ENCODE results near the gene MBD3L4. TPM values are rescaled to one million over a fixed set of nuclear protein-coding genes. Genes with fewer than 3 reads are reported as not detected.
"Not testable (repeated sequence)": the region's sequence is repeated elsewhere in the genome, so short reads cannot be mapped to it uniquely, and the experiment has no call there.

MBD3L4 gene
- total RNA-seq, 1 experiment from 2014 or later = not detected

GRCh38 chr19:7055679-7056078 is 15.7 kb upstream of the MBD3L4 start:
- BruUV-seq (replicated peaks); H3K27me3 ChIP-seq (ENCODE audit: low read length); H3F3A ChIP-seq (ENCODE audit: low read length, unreplicated experiment); DNase-seq; H3K4me1 ChIP-seq (ENCODE audit: insufficient read depth, low read length); intact Hi-C loops (cut with micrococcal nuclease); H3K9me3 ChIP-seq (ENCODE audit: low read length); H3K9ac ChIP-seq (ENCODE audit: low read length); H4K20me1 ChIP-seq (ENCODE audit: low read length); H3K27ac ChIP-seq (ENCODE audit: low read length); H2AFZ ChIP-seq (ENCODE audit: low read length); POLR2A ChIA-PET (ENCODE audit: unreplicated experiment); H3K4me2 ChIP-seq (ENCODE audit: low read length); H3K4me3 ChIP-seq (ENCODE audit: low read length); H3K9me2 ChIP-seq (replicated peaks; ENCODE audit: low read length); CTCF ChIA-PET; ATAC-seq; H3K36me3 ChIP-seq (ENCODE audit: low read depth, low read length); H3K79me2 ChIP-seq (ENCODE audit: low read length): not testable (repeated sequence)

GRCh38 chr19:7054635-7055368 is 14.8 kb upstream of the MBD3L4 start:
- H3K4me3 ChIP-seq (ENCODE audit: low read length); H3K79me2 ChIP-seq (ENCODE audit: low read length); DNase-seq; ATAC-seq; BruUV-seq (replicated peaks); POLR2A ChIA-PET (ENCODE audit: unreplicated experiment); H3K4me2 ChIP-seq (ENCODE audit: low read length); H3F3A ChIP-seq (ENCODE audit: low read length, unreplicated experiment); H3K9me3 ChIP-seq (ENCODE audit: low read length); H2AFZ ChIP-seq (ENCODE audit: low read length); intact Hi-C loops (cut with micrococcal nuclease); H3K4me1 ChIP-seq (ENCODE audit: insufficient read depth, low read length); H3K27ac ChIP-seq (ENCODE audit: low read length); H3K9ac ChIP-seq (ENCODE audit: low read length); H3K27me3 ChIP-seq (ENCODE audit: low read length); H4K20me1 ChIP-seq (ENCODE audit: low read length); H3K9me2 ChIP-seq (replicated peaks; ENCODE audit: low read length); H3K36me3 ChIP-seq (ENCODE audit: low read depth, low read length); CTCF ChIA-PET: not testable (repeated sequence)

- H4K20me1 ChIP-seq (ENCODE audit: low read length); H3K36me3 ChIP-seq (ENCODE audit: low read depth, low read length); H3K27me3 ChIP-seq (ENCODE audit: low read length); BruUV-seq (replicated peaks); H3K9me3 ChIP-seq (ENCODE audit: low read length); H3K27ac ChIP-seq (ENCODE audit: low read length); H3K79me2 ChIP-seq (ENCODE audit: low read length); H3K9me2 ChIP-seq (replicated peaks; ENCODE audit: low read length); intact Hi-C loops (cut with micrococcal nuclease); CTCF ChIA-PET; ATAC-seq; H2AFZ ChIP-seq (ENCODE audit: low read length); POLR2A ChIA-PET (ENCODE audit: unreplicated experiment); H3K9ac ChIP-seq (ENCODE audit: low read length); DNase-seq; H3F3A ChIP-seq (ENCODE audit: low read length, unreplicated experiment); H3K4me1 ChIP-seq (ENCODE audit: insufficient read depth, low read length); H3K4me2 ChIP-seq (ENCODE audit: low read length); H3K4me3 ChIP-seq (ENCODE audit: low read length): not testable (repeated sequence)
These were observed 12.9 kb upstream of the MBD3L4 start for GRCh38 chr19:7052896-7053295.

- H3K4me2 ChIP-seq (ENCODE audit: low read length); H3K79me2 ChIP-seq (ENCODE audit: low read length); H3K4me3 ChIP-seq (ENCODE audit: low read length); H3K27ac ChIP-seq (ENCODE audit: low read length); H3K4me1 ChIP-seq (ENCODE audit: insufficient read depth, low read length); H2AFZ ChIP-seq (ENCODE audit: low read length); ATAC-seq; CTCF ChIA-PET; H4K20me1 ChIP-seq (ENCODE audit: low read length); H3K9me2 ChIP-seq (replicated peaks; ENCODE audit: low read length); POLR2A ChIA-PET (ENCODE audit: unreplicated experiment); intact Hi-C loops (cut with micrococcal nuclease); H3K36me3 ChIP-seq (ENCODE audit: low read depth, low read length); DNase-seq; H3K9ac ChIP-seq (ENCODE audit: low read length); H3F3A ChIP-seq (ENCODE audit: low read length, unreplicated experiment); H3K27me3 ChIP-seq (ENCODE audit: low read length); H3K9me3 ChIP-seq (ENCODE audit: low read length); BruUV-seq (replicated peaks): not testable (repeated sequence)
These were observed 11.4 kb upstream of the MBD3L4 start for GRCh38 chr19:7051421-7051820.

- ATAC-seq; DNase-seq; H3K36me3 ChIP-seq (ENCODE audit: low read depth, low read length); H4K20me1 ChIP-seq (ENCODE audit: low read length); H3K9ac ChIP-seq (ENCODE audit: low read length); H3F3A ChIP-seq (ENCODE audit: low read length, unreplicated experiment); H3K4me1 ChIP-seq (ENCODE audit: insufficient read depth, low read length); H3K9me3 ChIP-seq (ENCODE audit: low read length); H3K27ac ChIP-seq (ENCODE audit: low read length); H3K4me3 ChIP-seq (ENCODE audit: low read length); CTCF ChIA-PET; POLR2A ChIA-PET (ENCODE audit: unreplicated experiment); H3K27me3 ChIP-seq (ENCODE audit: low read length); H3K4me2 ChIP-seq (ENCODE audit: low read length); H3K79me2 ChIP-seq (ENCODE audit: low read length); H2AFZ ChIP-seq (ENCODE audit: low read length); BruUV-seq (replicated peaks); H3K9me2 ChIP-seq (replicated peaks; ENCODE audit: low read length); intact Hi-C loops (cut with micrococcal nuclease): not testable (repeated sequence)
These were observed 9.0 kb upstream of the MBD3L4 start, which contains the start of gene MBD3L2 for GRCh38 chr19:7049021-7049420. Gene MBD3L2 (plus strand): TSS chr19:7049321. CDS start chr19:7049374, 53 bp downstream.

GRCh38 chr19:7041563-7041962 is 1.6 kb upstream of the MBD3L4 start:
- H4K20me1 ChIP-seq (ENCODE audit: low read length); H3K9me3 ChIP-seq (ENCODE audit: low read length); CTCF ChIA-PET; H3K9me2 ChIP-seq (replicated peaks; ENCODE audit: low read length); intact Hi-C loops (cut with micrococcal nuclease); H3K9ac ChIP-seq (ENCODE audit: low read length); ATAC-seq; DNase-seq; H3F3A ChIP-seq (ENCODE audit: low read length, unreplicated experiment); H3K4me1 ChIP-seq (ENCODE audit: insufficient read depth, low read length); H3K79me2 ChIP-seq (ENCODE audit: low read length); BruUV-seq (replicated peaks); H3K27ac ChIP-seq (ENCODE audit: low read length); H2AFZ ChIP-seq (ENCODE audit: low read length); H3K36me3 ChIP-seq (ENCODE audit: low read depth, low read length); POLR2A ChIA-PET (ENCODE audit: unreplicated experiment); H3K4me3 ChIP-seq (ENCODE audit: low read length); H3K27me3 ChIP-seq (ENCODE audit: low read length); H3K4me2 ChIP-seq (ENCODE audit: low read length): not testable (repeated sequence)

GRCh38 chr19:7030278-7030677 is 9.7 kb downstream of the MBD3L4 start, which contains the start of gene MBD3L5:
Gene MBD3L5 (plus strand): TSS chr19:7030578. CDS start chr19:7030612, 34 bp downstream.
- not testable (repeated sequence) for BruUV-seq (replicated peaks); H3K9me3 ChIP-seq (ENCODE audit: low read length)

More at GRCh38 chr19:7030278-7030677, 9.7 kb downstream of the MBD3L4 start, which contains the start of gene MBD3L5:
- H3K4me2 ChIP-seq (ENCODE audit: low read length); H3K9me2 ChIP-seq (replicated peaks; ENCODE audit: low read length); CTCF ChIA-PET; H3K36me3 ChIP-seq (ENCODE audit: low read depth, low read length); H3K79me2 ChIP-seq (ENCODE audit: low read length); ATAC-seq; H3K9ac ChIP-seq (ENCODE audit: low read length); H3K4me3 ChIP-seq (ENCODE audit: low read length); H3K4me1 ChIP-seq (ENCODE audit: insufficient read depth, low read length); H3K27me3 ChIP-seq (ENCODE audit: low read length); H3K27ac ChIP-seq (ENCODE audit: low read length); H2AFZ ChIP-seq (ENCODE audit: low read length); DNase-seq; H4K20me1 ChIP-seq (ENCODE audit: low read length); POLR2A ChIA-PET (ENCODE audit: unreplicated experiment); H3F3A ChIP-seq (ENCODE audit: low read length, unreplicated experiment); intact Hi-C loops (cut with micrococcal nuclease): not testable (repeated sequence)

Data from PC-3 (cell line).